Kidney epithelial cell (primary cell): ENCODE measurements around the gene PROC. TPM values are rescaled to one million over a fixed set of nuclear protein-coding genes. Genes with fewer than 3 reads are reported as not detected.

Experiments used
- DNase-seq: peaks from one replicate; pipeline ENCODE4 v3.0.0-alpha.2; 2010; ENCODE audit warnings: low read depth
- H3K27me3 ChIP-seq: 2 replicates; pipeline ENCODE4 v1.6.0; 2011; ENCODE audit warnings: low read length; ENCODE audit not compliant: control insufficient read depth, insufficient read depth
- H3K36me3 ChIP-seq: 2 replicates; pipeline ENCODE4 v1.5.1; 2011; ENCODE audit warnings: low read length; ENCODE audit not compliant: control insufficient read depth, insufficient read depth
- H3K4me3 ChIP-seq: 2 replicates; pipeline ENCODE4 v1.5.1; 2011; ENCODE audit warnings: low read depth, mild to moderate bottlenecking, control low read depth, low read length
- CTCF ChIP-seq: IDR thresholded peaks from 2 replicates; pipeline ENCODE4 v1.5.1; 2011; ENCODE audit warnings: mild to moderate bottlenecking, moderate library complexity, low read length, control low read depth, inconsistent platforms; ENCODE audit not compliant: insufficient read depth, poor library complexity, severe bottlenecking
- total RNA-seq: library from RNA; depleted of rRNA; stranded (reverse); fragments of >200 nt; gene quantifications from 2 replicates; pipeline ENCODE4 v1.2.3, GENCODE V29; 2015

PROC gene
- total RNA-seq, 1 donor from 2014 or later, result 2.9 TPM

- DNase-seq, result no peak
Measured at GRCh38 chr2:127454595-127455565, 36.7 kb downstream of the PROC start.

GRCh38 chr2:127455566-127456493, 37.6 kb downstream of the PROC start:
- Histone ChIP-seq H3K27me3 (no peaks in the 10 kb centered on the region), H3K36me3 (no peaks in the 10 kb centered on the region), H3K4me3 (no peak overlapping the region)
- TF ChIP-seq CTCF, result no peak
- no peak for DNase-seq

More at GRCh38 chr2:127454595-127455565, 36.7 kb downstream of the PROC start:
- no peak for TF ChIP-seq CTCF
- Histone ChIP-seq H3K27me3 (no peaks in the 10 kb centered on the region), H3K4me3 (no peak overlapping the region), H3K36me3 (no peaks in the 10 kb centered on the region)

- DNase-seq, result no peak
- no peak for TF ChIP-seq CTCF
- Histone ChIP-seq H3K27me3 (no peaks in the 10 kb centered on the region), H3K36me3 (no peaks in the 10 kb centered on the region), H3K4me3 (no peak overlapping the region)
Measured at GRCh38 chr2:127456960-127457359, 38.7 kb downstream of the PROC start.

GRCh38 chr2:127462461-127462860, 44.2 kb downstream of the PROC start:
- Histone ChIP-seq H3K4me3 (no peak overlapping the region), H3K36me3 (no peaks in the 10 kb centered on the region), H3K27me3 (no peaks in the 10 kb centered on the region)
- no peak for TF ChIP-seq CTCF
- DNase-seq, result no peak

GRCh38 chr2:127463155-127463991, 45.1 kb downstream of the PROC start:
- Histone ChIP-seq H3K27me3 (no peaks in the 10 kb centered on the region), H3K36me3 (no peaks in the 10 kb centered on the region), H3K4me3 (no peak overlapping the region)
- TF ChIP-seq CTCF, result no peak
- no peak for DNase-seq
